GM12878 (cell line): ENCODE results near the gene POLA1. TPM values are rescaled to one million over a fixed set of nuclear protein-coding genes. Genes with fewer than 3 reads are reported as not detected.

ENCODE experiments used
- ATAC-seq: fragments of 200-7000 bp; cut with Tn5 transposase; 3 replicates; pipeline ENCODE4 v1.9.1; 2020; ENCODE audit warnings: mild to moderate bottlenecking, moderate library complexity
- BruUV-seq: library from RNA; stranded (reverse); fragments of 400-500 nt; replicated peaks from 2 replicates; lab custom pipeline; 2021; lab: Mats Ljungman, UMichigan
- CTCF ChIA-PET: fragments of 300-600 bp; sonication (Branson Sonifier 250); formaldehyde crosslinking; extraction: SDS; loops from one replicate; lab custom pipeline; 2021; ENCODE audit warnings: inconsistent platforms; lab: Yijun Ruan, JAX
- POLR2A ChIA-PET: fragments of 350-600 bp; formaldehyde crosslinking; extraction: SDS; loops from one replicate; lab custom pipeline; 2021; ENCODE audit warnings: inconsistent platforms; lab: Charles Lee
- RAD21 ChIA-PET: fragments of 300-600 bp; sonication (Branson Sonifier 250); formaldehyde crosslinking; loops from one replicate; lab custom pipeline; 2023; ENCODE audit warnings: antibody characterized with exemption; ENCODE audit not compliant: unreplicated experiment; lab: Charles Lee
- SMC1A ChIA-PET: fragments of 300-600 bp; sonication (Branson Sonifier 250); formaldehyde crosslinking; loops from one replicate; lab custom pipeline; 2023; ENCODE audit not compliant: unreplicated experiment, uncharacterized antibody; lab: Charles Lee
- DNase-seq: peaks from one replicate; pipeline ENCODE4 v3.0.0-alpha.2; 2011; ENCODE audit warnings: low read depth, low spot score
- FAIRE-seq: peaks from 3 replicates; lab custom pipeline; 2011; peaks lifted over from hg19 to GRCh38; lab: Jason Lieb, UNC
- H2AFZ ChIP-seq: 2 replicates; pipeline ENCODE4 v1.6.0; 2011; ENCODE audit warnings: low read depth, low read length, control low read depth; ENCODE audit not compliant: control insufficient read depth
- H3K27ac ChIP-seq: 2 replicates; pipeline ENCODE4 v1.5.1; 2011; ENCODE audit warnings: control low read depth; ENCODE audit not compliant: control insufficient read depth, insufficient read depth
- H3K27me3 ChIP-seq, 2 experiments: replicated peaks in 1 of 2; 2 replicates each; pipeline versions ENCODE4 v1.6.0 to v1.6.1; 2011; ENCODE audit warnings: low read length in 1 of 2; ENCODE audit not compliant: control insufficient read depth in 2 of 2, insufficient read depth in 2 of 2
- H3K36me3 ChIP-seq, 2 experiments: 2 replicates each; pipeline ENCODE4 v1.5.1; 2011; ENCODE audit warnings: low read length in 1 of 2; ENCODE audit not compliant: control insufficient read depth in 2 of 2, insufficient read depth in 2 of 2
- H3K4me1 ChIP-seq: 2 replicates; pipeline ENCODE4 v1.6.1; 2011; ENCODE audit warnings: mild to moderate bottlenecking, low read length, moderate library complexity, mixed read lengths; ENCODE audit not compliant: control insufficient read depth, insufficient read depth
- H3K4me2 ChIP-seq: 2 replicates; pipeline ENCODE4 v1.6.0; 2011; ENCODE audit warnings: control low read depth; ENCODE audit not compliant: control insufficient read depth, insufficient read depth
- H3K4me3 ChIP-seq: fragments of 200-600 bp; sonication (generic); 2 replicates; pipeline ENCODE4 v1.5.1; 2016
- H3K79me2 ChIP-seq: 2 replicates; pipeline ENCODE4 v1.6.0; 2011; ENCODE audit warnings: low read length; ENCODE audit not compliant: control insufficient read depth, insufficient read depth
- H3K9ac ChIP-seq: 2 replicates; pipeline ENCODE4 v1.8.0; 2011; ENCODE audit warnings: low read length, control low read depth, mixed read lengths; ENCODE audit not compliant: control insufficient read depth, insufficient read depth
- H3K9me3 ChIP-seq: replicated peaks from 3 replicates; pipeline ENCODE4 v1.5.1; 2011; ENCODE audit warnings: mild to moderate bottlenecking, low read length; ENCODE audit not compliant: control insufficient read depth, insufficient read depth
- H4K20me1 ChIP-seq: 2 replicates; pipeline ENCODE4 v1.6.0; 2011; ENCODE audit not compliant: control insufficient read depth, insufficient read depth
- CREM ChIP-seq: IDR thresholded peaks from 2 replicates; pipeline ENCODE4 v1.6.1; 2014; ENCODE audit warnings: antibody characterized with exemption, low read depth
- FOXM1 ChIP-seq: IDR thresholded peaks from 2 replicates; pipeline ENCODE4 v1.6.1; 2012; ENCODE audit warnings: low read depth, mild to moderate bottlenecking, inconsistent platforms, low read length, moderate library complexity
- GABPA ChIP-seq: IDR thresholded peaks from 2 replicates; pipeline ENCODE4 v1.6.1; 2014; ENCODE audit warnings: antibody characterized with exemption, low read depth, mild to moderate bottlenecking, inconsistent platforms
- IKZF1 ChIP-seq: fragments of 450-650 bp; conservative IDR thresholded peaks from 2 replicates; pipeline ENCODE4 v1.6.1; 2017; ENCODE audit warnings: antibody characterized with exemption, mild to moderate bottlenecking
- IKZF2 ChIP-seq, 2 experiments: fragments of 450-650 bp; IDR thresholded peaks; 2 replicates each; pipeline ENCODE4 v1.6.1; 2017; ENCODE audit warnings: mild to moderate bottlenecking in 2 of 2, moderate library complexity in 2 of 2
- IRF4 ChIP-seq: IDR thresholded peaks from 2 replicates; pipeline ENCODE4 v1.6.1; 2011; ENCODE audit warnings: low read depth, low read length
- LARP7 ChIP-seq: fragments of 450-650 bp; IDR thresholded peaks from 2 replicates; pipeline ENCODE4 v1.6.1; 2017; ENCODE audit warnings: mild to moderate bottlenecking
- NFIC ChIP-seq: IDR thresholded peaks from 2 replicates; pipeline ENCODE4 v1.6.1; 2012; ENCODE audit warnings: low read depth, mild to moderate bottlenecking, inconsistent platforms, low read length, moderate library complexity
- RAD51 ChIP-seq: fragments of 450-650 bp; IDR thresholded peaks from 2 replicates; pipeline ENCODE4 v1.6.1; 2016; ENCODE audit warnings: moderate library complexity, mild to moderate bottlenecking, inconsistent platforms
- RB1 ChIP-seq: fragments of 450-650 bp; formaldehyde crosslinking; IDR thresholded peaks from 2 replicates; pipeline ENCODE4 v1.6.1; 2017; ENCODE audit warnings: mild to moderate bottlenecking, borderline replicate concordance
- RUNX3 ChIP-seq: IDR thresholded peaks from 2 replicates; pipeline ENCODE4 v1.6.1; 2012; ENCODE audit warnings: low read length, inconsistent platforms
- SREBF2 ChIP-seq: IDR thresholded peaks from 2 replicates; pipeline ENCODE4 v1.6.1; 2012; ENCODE audit warnings: mild to moderate bottlenecking, low read length
- YBX1 ChIP-seq: fragments of 450-650 bp; IDR thresholded peaks from 2 replicates; pipeline ENCODE4 v1.6.1; 2016; ENCODE audit warnings: antibody characterized with exemption
- ZNF207 ChIP-seq: fragments of 450-650 bp; IDR thresholded peaks from 2 replicates; pipeline ENCODE4 v1.6.1; 2014; ENCODE audit warnings: antibody characterized with exemption, mild to moderate bottlenecking, borderline replicate concordance
- ZNF24 ChIP-seq: fragments of 450-650 bp; IDR thresholded peaks from 2 replicates; pipeline ENCODE4 v1.6.1; 2017; ENCODE audit warnings: antibody characterized with exemption, mild to moderate bottlenecking
- WGBS: methylation state at CpG from one replicate; pipeline ENCODE4 v1.1.6; 2016; ENCODE audit warnings: low lambda C conversion rate; ENCODE audit not compliant: insufficient replicate concordance, insufficient coverage; ENCODE audit errors: missing lambda C conversion rate; 5-methylcytosine and 5-hydroxymethylcytosine counted together
- in situ Hi-C: fragments of 300-500 bp; cut with MboI; formaldehyde crosslinking; loops from 9 replicates; pipeline ENCODE4 v1.14.3; 2018; ENCODE audit warnings: mixed read lengths
- intact Hi-C: fragments of 100-400 bp; cut with micrococcal nuclease; formaldehyde crosslinking; loops from one replicate; pipeline ENCODE4 v1.14.2; 2022; ENCODE audit not compliant: unreplicated experiment
- polyA plus RNA-seq, 11 experiments: library from polyadenylated mRNA; depleted of rRNA in 4 of 11; unstranded in 6 of 11; stranded (reverse) in 5 of 11; fragments of >200 nt; fragmentation: Nextera tagmentation in 4 of 11; fragmentation: Illumina TruSeq in 1 of 11; extraction: Ambion mirVana in 4 of 11; extraction: Trizol in 1 of 11; gene quantifications; 1 replicate in 1 of 11; 2 replicates in 10 of 11; pipeline versions ENCODE4 v1.2.1 to v1.2.3, GENCODE V29; 2011 to 2016; ENCODE audit warnings: inconsistent platforms in 2 of 11, missing spikeins in 2 of 11, low read depth in 1 of 11
- total RNA-seq, 4 experiments: library from RNA; depleted of rRNA in 3 of 4; stranded (reverse); fragments of >200 nt in 3 of 4; fragmentation: Illumina TruSeq in 1 of 4; extraction: Trizol in 1 of 4; gene quantifications; 2 replicates each; pipeline versions ENCODE4 v1.2.1 to v1.2.3, GENCODE V29; 2013 to 2021
- TF ChIP-seq, protein P1 (sequence below): IDR thresholded peaks from 2 replicates; pipeline ENCODE4 v1.6.1; 2012; ENCODE audit warnings: low read length, inconsistent platforms
- TF ChIP-seq, protein P2 (sequence below): IDR thresholded peaks from 2 replicates; pipeline ENCODE4 v1.6.1; 2011; ENCODE audit warnings: low read depth, low read length, improper control_type of control experiment, borderline replicate concordance

The POLA1 gene
- total and polyA plus RNA-seq, 10 of the 15 experiments (the other 5 are each of a cell fraction or from before 2014, with no cell fraction given): 6.5 to 34.7 (median 24.8) TPM

DNA sequence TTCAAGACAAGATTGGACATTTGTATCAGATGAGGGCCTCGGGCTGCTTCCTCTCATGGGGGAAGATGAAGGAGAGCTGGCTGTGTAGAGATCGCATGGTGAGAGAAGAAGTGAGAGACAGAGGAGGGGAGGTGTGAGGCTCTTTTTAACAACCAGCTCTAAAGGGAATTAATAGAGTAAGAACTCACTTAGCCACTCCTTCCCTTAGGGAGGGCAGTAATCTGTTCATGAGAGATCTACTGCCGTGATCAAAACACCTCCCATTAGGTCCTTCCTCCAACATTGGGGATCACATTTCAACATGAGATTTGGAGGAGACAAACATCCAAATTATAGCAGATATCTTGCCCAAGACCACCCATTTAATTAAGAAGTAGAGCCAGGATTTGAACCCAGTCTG lies 225.0 kb downstream of the POLA1 start:
- no peaks in the 10 kb centered on the region for H3K79me2 ChIP-seq
- H3K4me1 ChIP-seq: no peaks in the 10 kb centered on the region
- no peaks in the 10 kb centered on the region for H3K9me3 ChIP-seq
- H3K9ac ChIP-seq: no peak overlapping the region
- ChIA-PET POLR2A (no interaction called here), CTCF (interaction anchor here (0.5 kb wide), 1 partner anchor 249 kb away, joined by 4 read pairs; no protein-coding TSS in a partner anchor), RAD21 (no interaction called here)
- ATAC-seq: no peak
- H3K4me2 ChIP-seq: no peak overlapping the region
- H3K4me3 ChIP-seq: no peak overlapping the region
- no TSS peak for BruUV-seq
- intact Hi-C loops (no loop called here), in situ Hi-C loops (no loop called here)
- H4K20me1 ChIP-seq: no peaks in the 10 kb centered on the region
- WGBS: 67% methylated on average over 3 of the region's 3 CpGs
- no peak overlapping the region for H2AFZ ChIP-seq
- no peak overlapping the region for H3K27ac ChIP-seq
- no peak for TF ChIP-seq ZNF24
- TF ChIP-seq LARP7: no peak
- no peak for TF ChIP-seq RAD51
- TF ChIP-seq YBX1: no peak
- no peak for TF ChIP-seq ZNF207
- TF ChIP-seq, protein P1, sequence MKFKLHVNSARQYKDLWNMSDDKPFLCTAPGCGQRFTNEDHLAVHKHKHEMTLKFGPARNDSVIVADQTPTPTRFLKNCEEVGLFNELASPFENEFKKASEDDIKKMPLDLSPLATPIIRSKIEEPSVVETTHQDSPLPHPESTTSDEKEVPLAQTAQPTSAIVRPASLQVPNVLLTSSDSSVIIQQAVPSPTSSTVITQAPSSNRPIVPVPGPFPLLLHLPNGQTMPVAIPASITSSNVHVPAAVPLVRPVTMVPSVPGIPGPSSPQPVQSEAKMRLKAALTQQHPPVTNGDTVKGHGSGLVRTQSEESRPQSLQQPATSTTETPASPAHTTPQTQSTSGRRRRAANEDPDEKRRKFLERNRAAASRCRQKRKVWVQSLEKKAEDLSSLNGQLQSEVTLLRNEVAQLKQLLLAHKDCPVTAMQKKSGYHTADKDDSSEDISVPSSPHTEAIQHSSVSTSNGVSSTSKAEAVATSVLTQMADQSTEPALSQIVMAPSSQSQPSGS: no peak
- TF ChIP-seq, all 136 proteins: peak for 0
- no peaks in the 10 kb centered on the region for H3K36me3 ChIP-seq
- FAIRE-seq: no peak
- H3K27me3 ChIP-seq: no peaks in the 10 kb centered on the region
- SMC1A ChIA-PET: interaction anchor here (1.1 kb wide), 1 partner anchor 19 kb away, joined by 3 read pairs; no protein-coding TSS in a partner anchor
- DNase-seq: no peak

DNA sequence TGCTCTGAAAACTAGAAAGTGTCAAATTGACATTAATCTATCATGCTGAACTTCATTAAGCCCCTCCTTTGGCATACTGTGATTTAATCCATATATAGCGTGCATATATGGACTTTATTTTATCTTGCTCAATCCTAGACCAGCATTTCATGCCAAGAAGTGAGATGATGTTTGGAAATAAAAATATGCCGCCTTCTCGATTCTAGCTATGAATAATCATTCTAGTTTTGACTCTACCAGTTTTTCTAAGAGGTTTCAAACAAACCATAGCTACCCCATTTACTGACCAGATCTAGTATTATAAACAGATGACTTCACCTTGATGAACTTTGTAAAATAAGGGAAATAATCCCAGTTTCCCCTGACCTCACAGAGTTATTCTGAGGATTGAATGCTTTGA lies 227.1 kb downstream of the POLA1 start:
- WGBS: 29% methylated on average over 3 of the region's 3 CpGs
- RAD21 ChIA-PET: no interaction called here
- FAIRE-seq (peak; percentile 23), DNase-seq (no peak), ATAC-seq (peak; percentile 68)
- Histone ChIP-seq H3K27me3 (no peaks in the 10 kb centered on the region), H3K9ac (no peak overlapping the region), H3K4me2 (no peak overlapping the region), H3K4me1 (no peaks in the 10 kb centered on the region), H4K20me1 (no peaks in the 10 kb centered on the region), H3K9me3 (no peaks in the 10 kb centered on the region), H3K4me3 (no peak overlapping the region), H3K27ac (no peak overlapping the region), H3K36me3 (no peaks in the 10 kb centered on the region), H2AFZ (no peak overlapping the region), H3K79me2 (no peaks in the 10 kb centered on the region)
- SMC1A ChIA-PET: no interaction called here
- intact Hi-C loops: no loop called here
- CTCF ChIA-PET: no interaction called here
- POLR2A ChIA-PET: no interaction called here
- in situ Hi-C loops: no loop called here
- no TSS peak for BruUV-seq
- TF ChIP-seq RB1 (no peak), IKZF1 (no peak), NFIC (peak; percentile 95), RUNX3 (peak; percentile 79), FOXM1 (peak; percentile 89; the same call in 1 of the 2 replicates), IKZF2 (IDR thresholded peaks at IDR 0.05) (0 out of 4 replicates have a peak, but pooled peaks of 1 of the 2 experiments have one; percentile 21), IRF4 (0 out of 2 replicates have a peak, but pooled peaks have one; percentile 74), CREM (peak; percentile 64), GABPA (0 out of 2 replicates have a peak, but pooled peaks have one; percentile 31), SREBF2 (no peak)
- TF ChIP-seq, protein P2, sequence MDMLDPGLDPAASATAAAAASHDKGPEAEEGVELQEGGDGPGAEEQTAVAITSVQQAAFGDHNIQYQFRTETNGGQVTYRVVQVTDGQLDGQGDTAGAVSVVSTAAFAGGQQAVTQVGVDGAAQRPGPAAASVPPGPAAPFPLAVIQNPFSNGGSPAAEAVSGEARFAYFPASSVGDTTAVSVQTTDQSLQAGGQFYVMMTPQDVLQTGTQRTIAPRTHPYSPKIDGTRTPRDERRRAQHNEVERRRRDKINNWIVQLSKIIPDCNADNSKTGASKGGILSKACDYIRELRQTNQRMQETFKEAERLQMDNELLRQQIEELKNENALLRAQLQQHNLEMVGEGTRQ: no peak
- TF ChIP-seq, protein P1: peak; percentile 70; the same call in 1 of the 2 replicates
